ENCODE data around the gene C5orf15. TPM values are rescaled to one million over a fixed set of nuclear protein-coding genes. Genes with fewer than 3 reads are reported as not detected.

Gene C5orf15
- total and polyA plus RNA-seq, 7 experiments from 2014 or later = 11.1 to 33.6 (median 17.9) TPM

DNA sequence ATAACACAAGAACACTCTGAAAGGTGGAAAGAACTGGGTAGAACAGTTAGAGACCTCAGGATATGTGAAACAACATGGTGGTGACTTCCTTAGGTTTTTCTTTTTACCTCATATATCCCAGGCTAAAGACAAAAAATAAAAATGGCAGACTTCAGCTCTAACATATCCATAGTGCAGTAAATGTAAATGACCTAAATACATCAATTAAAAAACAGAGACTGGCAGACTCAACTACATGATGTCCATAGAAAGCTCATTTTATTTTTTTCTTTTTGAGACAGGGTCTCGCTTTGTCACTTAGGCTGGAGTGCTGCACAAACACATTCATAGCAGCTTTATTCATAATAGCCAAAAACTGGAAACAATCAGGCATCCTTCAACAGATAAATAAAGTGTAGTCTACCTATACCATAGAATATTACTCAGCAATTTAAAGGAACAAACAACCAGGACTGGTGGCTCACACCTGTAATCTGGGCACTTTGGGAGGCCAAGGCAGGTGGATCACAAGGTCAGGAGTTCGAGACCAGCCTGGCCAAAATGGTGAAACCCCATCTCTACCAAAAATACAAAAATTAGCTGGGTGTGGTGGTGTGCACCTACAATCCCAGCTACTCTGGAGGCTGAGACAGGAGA is 4.8 kb downstream of the C5orf15 start:
- Histone ChIP-seq H3K4me3 (ENCODE audit: low read length) (no peak overlapping the region), H3K27me3 (ENCODE audit: control insufficient read depth in 2 of 2, insufficient read depth in 2 of 2, low read length in 2 of 2) (no peaks in the 10 kb centered on the region), H3K9me3 (ENCODE audit: control insufficient read depth in 2 of 3, low read length in 3 of 3) (no peaks in the 10 kb centered on the region), H3K36me3 (ENCODE audit: control insufficient read depth in 2 of 3, insufficient read depth in 3 of 3, low read length in 3 of 3) (peaks cover 0 to 8% (median 0%) of the 10 kb centered on the region in 3 experiments), H3K4me1 (ENCODE audit: control insufficient read depth in 2 of 2, insufficient read depth in 2 of 2, low read length in 2 of 2) (peaks cover 10 to 14% of the 10 kb centered on the region in 2 donors), H3K27ac (ENCODE audit: low read depth, low read length) (no peak overlapping the region)
- H3K9me3 Mint-ChIP-seq = peaks cover 0 to 5% (median 0%) of the 10 kb centered on the region in 11 donors
- peak overlapping the region in 3 of 9 donors; percentile 22 to 72 (median 38) for H3K27ac Mint-ChIP-seq
- POLR2A ChIA-PET = no interaction called here
- intact Hi-C loops (cut with micrococcal nuclease) = loop anchor here in 1 of 2 donors (10.0 kb wide), 1 partner anchor 941 kb away; the partner anchor contains the start of gene PCBD2
- peaks cover 38 to 77% (median 63%) of the 10 kb centered on the region in 7 donors for H3K4me1 Mint-ChIP-seq
- H3K36me3 Mint-ChIP-seq = peaks cover 3 to 37% (median 29%) of the 10 kb centered on the region in 5 donors
- DNase-seq (no peak), ATAC-seq (no peak)
- CTCF ChIA-PET = no interaction called here
- H3K27me3 Mint-ChIP-seq = no peaks in the 10 kb centered on the region
- H3K4me3 Mint-ChIP-seq = peak overlapping the region in 1 of 10 donors; percentile 26

DNA sequence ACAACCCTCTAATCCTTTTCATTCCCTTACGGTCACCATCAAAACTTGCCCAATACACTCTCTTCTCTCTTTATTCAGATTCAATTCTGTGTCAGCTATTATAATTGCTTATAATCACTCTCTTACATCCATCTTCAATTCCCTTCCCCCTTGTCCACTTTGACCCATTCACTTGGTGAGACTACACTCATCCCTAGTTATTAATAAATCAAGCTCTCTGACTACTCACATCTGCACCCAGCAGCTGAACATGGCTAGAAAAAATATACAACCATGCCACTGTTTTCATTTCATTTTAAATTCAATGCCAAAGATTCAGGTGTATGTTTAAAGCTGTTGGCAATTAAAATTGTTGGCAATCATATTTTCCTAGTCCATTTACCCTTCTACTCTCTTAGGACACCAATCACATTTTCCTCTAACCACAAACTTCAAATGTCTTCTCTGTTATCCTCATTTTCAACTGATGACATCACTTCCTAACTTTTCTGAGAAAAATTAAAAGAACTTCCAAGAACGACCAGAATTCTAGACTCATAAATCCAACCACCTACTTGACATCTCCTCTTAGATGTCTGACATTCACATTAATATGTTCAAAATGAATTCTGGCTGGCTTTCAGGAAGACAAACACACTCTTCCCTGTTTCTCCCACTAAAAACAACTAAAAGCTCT is 5.5 kb downstream of the C5orf15 start:
- ATAC-seq (no peak), DNase-seq (no peak)
- ChIA-PET CTCF (no interaction called here), POLR2A (no interaction called here)
- Histone ChIP-seq H3K27ac (ENCODE audit: low read depth, low read length) (no peak overlapping the region), H3K36me3 (ENCODE audit: control insufficient read depth in 2 of 3, insufficient read depth in 3 of 3, low read length in 3 of 3) (peaks cover 0 to 4% (median 1%) of the 10 kb centered on the region in 3 experiments), H3K27me3 (ENCODE audit: control insufficient read depth in 2 of 2, insufficient read depth in 2 of 2, low read length in 2 of 2) (no peaks in the 10 kb centered on the region), H3K9me3 (ENCODE audit: control insufficient read depth in 2 of 3, low read length in 3 of 3) (no peaks in the 10 kb centered on the region), H3K4me1 (ENCODE audit: control insufficient read depth in 2 of 2, insufficient read depth in 2 of 2, low read length in 2 of 2) (peaks cover 10 to 13% of the 10 kb centered on the region in 2 donors), H3K4me3 (ENCODE audit: low read length) (no peak overlapping the region)
- peaks cover 0 to 5% (median 0%) of the 10 kb centered on the region in 11 donors for H3K9me3 Mint-ChIP-seq
- no peaks in the 10 kb centered on the region for H3K27me3 Mint-ChIP-seq
- peak overlapping the region in 3 of 10 donors; percentile 1 to 26 (median 4) for H3K4me3 Mint-ChIP-seq
- peaks cover 3 to 38% (median 29%) of the 10 kb centered on the region in 5 donors for H3K36me3 Mint-ChIP-seq
- intact Hi-C loops (cut with micrococcal nuclease) = loop anchor here in 1 of 2 donors (10.0 kb wide), 1 partner anchor 942 kb away; the partner anchor contains the start of gene PCBD2
- H3K4me1 Mint-ChIP-seq = peaks cover 35 to 72% (median 57%) of the 10 kb centered on the region in 7 donors
- H3K27ac Mint-ChIP-seq = peak overlapping the region in 7 of 9 donors; percentile 5 to 72 (median 43)

DNA sequence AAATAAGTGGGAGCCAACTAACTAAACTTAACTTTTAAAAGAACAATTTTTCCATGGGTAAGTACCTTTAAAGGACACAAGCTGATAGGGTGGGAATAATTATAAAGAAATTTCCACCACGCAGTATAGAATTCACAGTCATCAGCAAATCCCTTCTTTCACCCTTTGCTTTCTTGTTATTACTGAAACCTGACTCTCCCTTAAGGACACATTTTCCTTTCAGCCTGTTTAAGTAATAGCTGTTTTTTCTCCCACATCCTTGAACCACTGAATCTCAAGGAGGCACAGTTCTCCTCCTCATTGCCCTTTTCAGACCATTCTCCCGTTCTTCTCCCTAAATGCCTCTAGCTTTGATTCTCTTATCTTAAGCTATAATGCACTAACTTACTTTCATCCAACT is 6.3 kb downstream of the C5orf15 start:
- Mint-ChIP-seq H3K4me3 (peak overlapping the region in 3 of 10 donors; percentile 1 to 26 (median 4)), H3K4me1 (peaks cover 32 to 71% (median 57%) of the 10 kb centered on the region in 7 donors), H3K36me3 (peaks cover 3 to 42% (median 35%) of the 10 kb centered on the region in 5 donors), H3K9me3 (peaks cover 0 to 5% (median 0%) of the 10 kb centered on the region in 11 donors), H3K27ac (peak overlapping the region in 5 of 9 donors; percentile 1 to 51 (median 43)), H3K27me3 (no peaks in the 10 kb centered on the region)
- peaks cover 1 to 5% of the 10 kb centered on the region in 2 donors for H3K4me1 ChIP-seq (ENCODE audit: control insufficient read depth in 2 of 2, insufficient read depth in 2 of 2, low read length in 2 of 2)
- CTCF ChIA-PET = no interaction called here
- intact Hi-C loops (cut with micrococcal nuclease) = loop anchor here in 1 of 2 donors (10.0 kb wide), 1 partner anchor 943 kb away; the partner anchor contains the start of gene PCBD2
- H3K4me3 ChIP-seq (ENCODE audit: low read length) = no peak overlapping the region
- ATAC-seq (no peak), DNase-seq (no peak)
- POLR2A ChIA-PET = no interaction called here
- no peaks in the 10 kb centered on the region for H3K9me3 ChIP-seq (ENCODE audit: control insufficient read depth in 2 of 3, low read length in 3 of 3)
- H3K27ac ChIP-seq (ENCODE audit: low read depth, low read length) = no peak overlapping the region
- no peaks in the 10 kb centered on the region for H3K27me3 ChIP-seq (ENCODE audit: control insufficient read depth in 2 of 2, insufficient read depth in 2 of 2, low read length in 2 of 2)
- H3K36me3 ChIP-seq (ENCODE audit: control insufficient read depth in 2 of 3, insufficient read depth in 3 of 3, low read length in 3 of 3) = peaks cover 0 to 11% (median 6%) of the 10 kb centered on the region in 3 experiments

DNA sequence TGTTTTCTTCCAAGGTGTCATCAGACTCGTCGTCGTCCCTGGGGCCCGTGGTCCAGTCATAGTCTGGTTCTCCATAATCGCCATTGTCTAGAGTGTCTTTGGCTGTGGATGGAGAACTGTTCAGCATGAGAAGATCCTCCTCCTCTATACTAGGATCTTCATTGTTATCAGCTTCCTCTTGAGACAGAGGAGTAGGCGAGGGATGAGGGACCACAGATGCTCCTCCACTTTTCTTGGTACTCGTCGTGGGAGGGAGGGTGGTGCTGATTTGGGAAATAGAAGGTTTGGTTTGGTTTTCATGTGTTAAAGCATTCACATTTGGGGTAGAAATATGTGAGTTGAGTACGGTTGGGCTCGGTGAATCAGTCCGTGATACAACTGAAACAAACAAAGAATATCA is 8.8 kb downstream of the C5orf15 start:
- Mint-ChIP-seq H3K27ac (peak overlapping the region in 5 of 9 donors; percentile 15 to 80 (median 45)), H3K36me3 (peaks cover 4 to 39% (median 37%) of the 10 kb centered on the region in 5 donors), H3K4me1 (peaks cover 17 to 50% (median 39%) of the 10 kb centered on the region in 7 donors), H3K9me3 (peaks cover 0 to 5% (median 0%) of the 10 kb centered on the region in 11 donors), H3K4me3 (peak overlapping the region in 1 of 10 donors; percentile 31), H3K27me3 (no peaks in the 10 kb centered on the region)
- Histone ChIP-seq H3K36me3 (ENCODE audit: control insufficient read depth in 2 of 3, insufficient read depth in 3 of 3, low read length in 3 of 3) (peaks cover 4 to 27% (median 11%) of the 10 kb centered on the region in 3 experiments), H3K9me3 (ENCODE audit: control insufficient read depth in 2 of 3, low read length in 3 of 3) (no peaks in the 10 kb centered on the region), H3K4me1 (ENCODE audit: control insufficient read depth in 2 of 2, insufficient read depth in 2 of 2, low read length in 2 of 2) (peaks cover 0 to 3% of the 10 kb centered on the region in 2 donors), H3K27me3 (ENCODE audit: control insufficient read depth in 2 of 2, insufficient read depth in 2 of 2, low read length in 2 of 2) (no peaks in the 10 kb centered on the region), H3K27ac (ENCODE audit: low read depth, low read length) (no peak overlapping the region), H3K4me3 (ENCODE audit: low read length) (no peak overlapping the region)
- ATAC-seq (no peak), DNase-seq (no peak)
- CTCF ChIA-PET = no interaction called here
- intact Hi-C loops (cut with micrococcal nuclease) = loop anchor here in 1 of 2 donors (10.0 kb wide), 1 partner anchor 945 kb away; the partner anchor contains the start of gene PCBD2
- POLR2A ChIA-PET = no interaction called here

DNA sequence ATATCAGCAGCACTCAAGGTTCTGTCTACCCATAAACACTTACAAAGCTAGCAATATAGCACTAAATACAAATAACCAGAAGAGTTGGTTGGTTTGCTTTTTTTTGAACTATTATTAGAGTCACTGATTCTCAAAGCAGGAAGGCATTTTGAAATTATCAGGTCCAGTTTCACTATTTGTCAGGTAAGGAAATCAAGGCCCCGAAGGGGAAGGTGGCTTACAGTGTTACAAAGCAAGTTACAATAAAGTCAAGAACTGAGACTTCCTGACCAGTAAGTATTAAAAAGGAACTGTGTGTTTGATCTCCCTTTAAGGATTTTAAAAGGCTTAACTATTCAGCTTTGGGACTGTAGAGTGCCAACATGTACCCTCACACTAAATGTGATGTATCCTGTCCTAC is 10.8 kb downstream of the C5orf15 start:
- Mint-ChIP-seq H3K4me3 (no peak overlapping the region), H3K9me3 (no peaks in the 10 kb centered on the region), H3K27ac (peak overlapping the region in 5 of 9 donors; percentile 19 to 76 (median 28)), H3K36me3 (peaks cover 7 to 38% (median 29%) of the 10 kb centered on the region in 5 donors), H3K27me3 (no peaks in the 10 kb centered on the region), H3K4me1 (peaks cover 5 to 32% (median 27%) of the 10 kb centered on the region in 7 donors)
- Histone ChIP-seq H3K4me3 (ENCODE audit: low read length) (no peak overlapping the region), H3K36me3 (ENCODE audit: control insufficient read depth in 2 of 3, insufficient read depth in 3 of 3, low read length in 3 of 3) (peaks cover 4 to 31% (median 11%) of the 10 kb centered on the region in 3 experiments), H3K4me1 (ENCODE audit: control insufficient read depth in 2 of 2, insufficient read depth in 2 of 2, low read length in 2 of 2) (no peaks in the 10 kb centered on the region), H3K27ac (ENCODE audit: low read depth, low read length) (no peak overlapping the region), H3K9me3 (ENCODE audit: control insufficient read depth in 2 of 3, low read length in 3 of 3) (no peaks in the 10 kb centered on the region), H3K27me3 (ENCODE audit: control insufficient read depth in 2 of 2, insufficient read depth in 2 of 2, low read length in 2 of 2) (no peaks in the 10 kb centered on the region)
- CTCF ChIA-PET = no interaction called here
- POLR2A ChIA-PET = no interaction called here
- intact Hi-C loops (cut with micrococcal nuclease) = no loop called here
- no peak for DNase-seq
- no peak for ATAC-seq

DNA sequence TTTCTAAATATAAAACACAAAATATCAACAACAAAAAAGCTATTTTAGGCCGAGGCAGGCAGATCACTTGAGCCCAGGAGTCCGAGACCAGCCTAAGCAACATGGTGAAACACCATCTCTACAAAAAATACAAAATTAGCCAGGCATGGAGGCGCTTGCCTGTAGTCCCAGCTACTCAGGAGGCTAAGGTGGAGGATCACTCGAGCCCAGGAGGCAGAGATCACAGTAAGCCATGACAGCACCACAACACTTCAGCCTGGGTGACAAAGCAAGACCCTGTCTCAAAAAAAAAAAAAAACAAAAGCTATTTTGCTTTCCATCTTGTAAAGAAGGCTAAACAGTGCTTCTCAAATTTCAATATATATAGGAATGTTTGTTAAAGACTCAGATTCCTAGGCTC is 11.3 kb downstream of the C5orf15 start:
- intact Hi-C loops (cut with micrococcal nuclease) = no loop called here
- ChIA-PET CTCF (no interaction called here), POLR2A (no interaction called here)
- no peak for ATAC-seq
- Mint-ChIP-seq H3K27ac (peak overlapping the region in 4 of 9 donors; percentile 28 to 76 (median 59)), H3K4me3 (no peak overlapping the region), H3K27me3 (no peaks in the 10 kb centered on the region), H3K4me1 (peaks cover 0 to 27% (median 22%) of the 10 kb centered on the region in 7 donors), H3K9me3 (no peaks in the 10 kb centered on the region), H3K36me3 (peaks cover 7 to 33% (median 25%) of the 10 kb centered on the region in 5 donors)
- DNase-seq = no peak
- Histone ChIP-seq H3K27me3 (ENCODE audit: control insufficient read depth in 2 of 2, insufficient read depth in 2 of 2, low read length in 2 of 2) (no peaks in the 10 kb centered on the region), H3K4me1 (ENCODE audit: control insufficient read depth in 2 of 2, insufficient read depth in 2 of 2, low read length in 2 of 2) (no peaks in the 10 kb centered on the region), H3K4me3 (ENCODE audit: low read length) (no peak overlapping the region), H3K27ac (ENCODE audit: low read depth, low read length) (peak overlapping the region; percentile 35), H3K36me3 (ENCODE audit: control insufficient read depth in 2 of 3, insufficient read depth in 3 of 3, low read length in 3 of 3) (peaks cover 4 to 31% (median 11%) of the 10 kb centered on the region in 3 experiments), H3K9me3 (ENCODE audit: control insufficient read depth in 2 of 3, low read length in 3 of 3) (no peaks in the 10 kb centered on the region)

Measured in naive thymus-derived CD4-positive, alpha-beta T cell (primary cell).